Neural cell (in vitro differentiated cells): ENCODE data around the gene ANK2. TPM values are rescaled to one million over a fixed set of nuclear protein-coding genes. Genes with fewer than 3 reads are reported as not detected.

ENCODE experiments used
- H2AFZ ChIP-seq: fragments of 200-600, 300-800 bp; sonication (generic), shearing (Covaris generic); 2 replicates; pipeline ENCODE4 v1.6.0; 2014; ENCODE audit warnings: low read depth, mild to moderate bottlenecking, antibody characterized with exemption, low read length, moderate library complexity
- H3F3A ChIP-seq: fragments of 200-600 bp; shearing (Covaris generic); 2 replicates; pipeline ENCODE4 v1.6.1; 2016; ENCODE audit warnings: mild to moderate bottlenecking, moderate library complexity, mixed read lengths, antibody characterized with exemption, low read length; ENCODE audit not compliant: insufficient read depth, poor library complexity, severe bottlenecking
- H3K27ac ChIP-seq: fragments of 200-600, 300-800 bp; sonication (generic), shearing (Covaris generic); 2 replicates; pipeline ENCODE4 v1.5.1; 2014; ENCODE audit warnings: mild to moderate bottlenecking, low read length, moderate library complexity
- H3K27me3 ChIP-seq: fragments of 300-800, 200-600 bp; sonication (generic), shearing (Covaris generic); 2 replicates; pipeline ENCODE4 v1.6.0; 2014; ENCODE audit warnings: mild to moderate bottlenecking, low read depth, low read length, moderate library complexity; ENCODE audit not compliant: insufficient read depth
- H3K36me3 ChIP-seq: fragments of 300-800, 200-600 bp; sonication (generic), shearing (Covaris generic); 2 replicates; pipeline ENCODE4 v1.5.1; 2014; ENCODE audit warnings: mild to moderate bottlenecking, antibody characterized with exemption, low read length, moderate library complexity; ENCODE audit not compliant: insufficient read depth
- H3K4me2 ChIP-seq: fragments of 300-800, 200-600 bp; sonication (generic), shearing (Covaris generic); 2 replicates; pipeline ENCODE4 v1.6.0; 2014; ENCODE audit warnings: mild to moderate bottlenecking, low read length
- H3K4me3 ChIP-seq: fragments of 300-800, 200-600 bp; sonication (generic), shearing (Covaris generic); 2 replicates; pipeline ENCODE4 v1.5.1; 2014; ENCODE audit warnings: mild to moderate bottlenecking, low read length, moderate library complexity
- H3K79me2 ChIP-seq: fragments of 200-600 bp; shearing (Covaris generic); replicated peaks from 2 replicates; pipeline ENCODE4 v1.6.0; 2014; ENCODE audit warnings: mild to moderate bottlenecking, low read length, moderate library complexity; ENCODE audit not compliant: insufficient read depth
- H3K9ac ChIP-seq: fragments of 300-800, 200-600 bp; sonication (generic), shearing (Covaris generic); 2 replicates; pipeline ENCODE4 v1.6.1; 2016; ENCODE audit warnings: mild to moderate bottlenecking, low read length, mixed read lengths
- H3K9me2 ChIP-seq: fragments of 200-600 bp; shearing (Covaris generic); 2 replicates; pipeline ENCODE4 v1.6.1; 2016; ENCODE audit warnings: mild to moderate bottlenecking, low read length, mixed read lengths; ENCODE audit not compliant: insufficient read depth
- H3K9me3 ChIP-seq: fragments of 200-600, 300-800 bp; sonication (generic), shearing (Covaris generic); 2 replicates; pipeline ENCODE4 v1.6.1; 2016; ENCODE audit warnings: mild to moderate bottlenecking, mixed run types, low read length, moderate library complexity, mixed read lengths
- H4K20me1 ChIP-seq: fragments of 200-600 bp; shearing (Covaris generic); 2 replicates; pipeline ENCODE4 v1.6.1; 2016; ENCODE audit warnings: mild to moderate bottlenecking, mixed run types; ENCODE audit not compliant: insufficient read depth
- EP300 ChIP-seq: fragments of 450-650 bp; conservative IDR thresholded peaks from 2 replicates; pipeline ENCODE4 v1.6.1; 2014; ENCODE audit warnings: antibody characterized with exemption, mild to moderate bottlenecking, moderate library complexity; ENCODE audit not compliant: poor library complexity, severe bottlenecking
- EZH2 ChIP-seq: fragments of 200-600, 300-800 bp; shearing (Covaris generic), sonication (generic); IDR thresholded peaks from 2 replicates; pipeline ENCODE4 v1.6.1; 2014; ENCODE audit warnings: antibody characterized with exemption, low read length, borderline replicate concordance, mild to moderate bottlenecking; ENCODE audit not compliant: insufficient read depth, poor library complexity, severe bottlenecking
- MXI1 ChIP-seq: fragments of 450-650 bp; conservative IDR thresholded peaks from 2 replicates; pipeline ENCODE4 v1.6.1; 2014; ENCODE audit warnings: antibody characterized with exemption, mild to moderate bottlenecking; ENCODE audit not compliant: poor library complexity, severe bottlenecking
- POLR2AphosphoS5 ChIP-seq: IDR thresholded peaks from 2 replicates; pipeline ENCODE4 v1.6.1; 2012
- RAD21 ChIP-seq: fragments of 450-650 bp; conservative IDR thresholded peaks from 2 replicates; pipeline ENCODE4 v1.6.1; 2014; ENCODE audit warnings: antibody characterized with exemption, mild to moderate bottlenecking, moderate library complexity
- SMC3 ChIP-seq: fragments of 450-650 bp; conservative IDR thresholded peaks from 2 replicates; pipeline ENCODE4 v1.6.1; 2014; ENCODE audit warnings: antibody characterized with exemption, mild to moderate bottlenecking, moderate library complexity; ENCODE audit not compliant: poor library complexity
- TAF1 ChIP-seq: IDR thresholded peaks from 2 replicates; pipeline ENCODE4 v1.6.1; 2012; ENCODE audit warnings: low read depth
- polyA plus RNA-seq: library from polyadenylated mRNA; depleted of rRNA; stranded (reverse); fragments of >200 nt; gene quantifications from 2 replicates; pipeline ENCODE4 v1.2.3, GENCODE V29; 2014
- TF ChIP-seq, protein P1 (sequence below): IDR thresholded peaks from 2 replicates; pipeline ENCODE4 v1.6.1; 2012; ENCODE audit warnings: borderline replicate concordance
- TF ChIP-seq, protein P2 (sequence below): fragments of 450-650 bp; IDR thresholded peaks from 2 replicates; pipeline ENCODE4 v1.5.1; 2014; ENCODE audit warnings: antibody characterized with exemption, mild to moderate bottlenecking, moderate library complexity; ENCODE audit not compliant: poor library complexity, severe bottlenecking

ANK2 gene
- polyA plus RNA-seq, 1 donor from 2014 or later: 52.0 TPM

DNA sequence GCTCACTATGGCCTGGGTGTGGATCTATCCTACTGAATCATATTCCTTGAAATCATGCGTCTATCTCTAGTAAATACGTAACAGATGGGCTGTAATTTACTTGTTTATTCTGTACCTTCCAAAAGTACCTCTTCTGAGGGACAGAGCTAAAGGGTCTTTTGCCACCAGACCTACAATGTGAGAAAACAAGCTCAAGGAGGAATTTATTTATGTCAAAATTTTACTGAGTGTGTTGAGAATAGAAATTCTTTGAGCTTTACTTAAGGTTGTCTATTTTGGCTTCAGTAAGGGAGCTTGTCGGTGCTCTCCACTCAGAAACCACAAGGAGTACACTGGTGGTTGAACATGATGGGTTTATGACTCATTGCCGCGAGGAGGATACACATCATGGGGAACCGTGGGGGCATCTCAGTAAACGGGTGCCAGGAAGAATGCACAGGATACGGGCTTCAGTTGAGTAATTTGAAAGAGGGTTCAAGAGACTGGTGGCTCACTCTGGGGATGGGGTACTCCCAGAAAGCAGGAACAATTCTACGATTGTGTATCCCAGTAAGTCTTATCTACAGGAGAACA, 3.0 kb downstream of the ANK2 start:
- H4K20me1 ChIP-seq: no peaks in the 10 kb centered on the region
- H2AFZ ChIP-seq: no peak overlapping the region
- no peaks in the 10 kb centered on the region for H3K9me3 ChIP-seq
- H3K4me2 ChIP-seq: no peak overlapping the region
- H3K36me3 ChIP-seq: no peaks in the 10 kb centered on the region
- H3K27me3 ChIP-seq: peaks cover 4% of the 10 kb centered on the region
- peaks cover 8% of the 10 kb centered on the region for H3F3A ChIP-seq
- H3K27ac ChIP-seq: no peak overlapping the region
- no peak overlapping the region for H3K9ac ChIP-seq
- TF ChIP-seq SMC3 (no peak), MXI1 (no peak), RAD21 (no peak), POLR2AphosphoS5 (no peak), TAF1 (no peak), EZH2 (no peak), EP300 (no peak)
- TF ChIP-seq, protein P1, sequence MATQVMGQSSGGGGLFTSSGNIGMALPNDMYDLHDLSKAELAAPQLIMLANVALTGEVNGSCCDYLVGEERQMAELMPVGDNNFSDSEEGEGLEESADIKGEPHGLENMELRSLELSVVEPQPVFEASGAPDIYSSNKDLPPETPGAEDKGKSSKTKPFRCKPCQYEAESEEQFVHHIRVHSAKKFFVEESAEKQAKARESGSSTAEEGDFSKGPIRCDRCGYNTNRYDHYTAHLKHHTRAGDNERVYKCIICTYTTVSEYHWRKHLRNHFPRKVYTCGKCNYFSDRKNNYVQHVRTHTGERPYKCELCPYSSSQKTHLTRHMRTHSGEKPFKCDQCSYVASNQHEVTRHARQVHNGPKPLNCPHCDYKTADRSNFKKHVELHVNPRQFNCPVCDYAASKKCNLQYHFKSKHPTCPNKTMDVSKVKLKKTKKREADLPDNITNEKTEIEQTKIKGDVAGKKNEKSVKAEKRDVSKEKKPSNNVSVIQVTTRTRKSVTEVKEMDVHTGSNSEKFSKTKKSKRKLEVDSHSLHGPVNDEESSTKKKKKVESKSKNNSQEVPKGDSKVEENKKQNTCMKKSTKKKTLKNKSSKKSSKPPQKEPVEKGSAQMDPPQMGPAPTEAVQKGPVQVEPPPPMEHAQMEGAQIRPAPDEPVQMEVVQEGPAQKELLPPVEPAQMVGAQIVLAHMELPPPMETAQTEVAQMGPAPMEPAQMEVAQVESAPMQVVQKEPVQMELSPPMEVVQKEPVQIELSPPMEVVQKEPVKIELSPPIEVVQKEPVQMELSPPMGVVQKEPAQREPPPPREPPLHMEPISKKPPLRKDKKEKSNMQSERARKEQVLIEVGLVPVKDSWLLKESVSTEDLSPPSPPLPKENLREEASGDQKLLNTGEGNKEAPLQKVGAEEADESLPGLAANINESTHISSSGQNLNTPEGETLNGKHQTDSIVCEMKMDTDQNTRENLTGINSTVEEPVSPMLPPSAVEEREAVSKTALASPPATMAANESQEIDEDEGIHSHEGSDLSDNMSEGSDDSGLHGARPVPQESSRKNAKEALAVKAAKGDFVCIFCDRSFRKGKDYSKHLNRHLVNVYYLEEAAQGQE: no peak
- TF ChIP-seq, protein P2, sequence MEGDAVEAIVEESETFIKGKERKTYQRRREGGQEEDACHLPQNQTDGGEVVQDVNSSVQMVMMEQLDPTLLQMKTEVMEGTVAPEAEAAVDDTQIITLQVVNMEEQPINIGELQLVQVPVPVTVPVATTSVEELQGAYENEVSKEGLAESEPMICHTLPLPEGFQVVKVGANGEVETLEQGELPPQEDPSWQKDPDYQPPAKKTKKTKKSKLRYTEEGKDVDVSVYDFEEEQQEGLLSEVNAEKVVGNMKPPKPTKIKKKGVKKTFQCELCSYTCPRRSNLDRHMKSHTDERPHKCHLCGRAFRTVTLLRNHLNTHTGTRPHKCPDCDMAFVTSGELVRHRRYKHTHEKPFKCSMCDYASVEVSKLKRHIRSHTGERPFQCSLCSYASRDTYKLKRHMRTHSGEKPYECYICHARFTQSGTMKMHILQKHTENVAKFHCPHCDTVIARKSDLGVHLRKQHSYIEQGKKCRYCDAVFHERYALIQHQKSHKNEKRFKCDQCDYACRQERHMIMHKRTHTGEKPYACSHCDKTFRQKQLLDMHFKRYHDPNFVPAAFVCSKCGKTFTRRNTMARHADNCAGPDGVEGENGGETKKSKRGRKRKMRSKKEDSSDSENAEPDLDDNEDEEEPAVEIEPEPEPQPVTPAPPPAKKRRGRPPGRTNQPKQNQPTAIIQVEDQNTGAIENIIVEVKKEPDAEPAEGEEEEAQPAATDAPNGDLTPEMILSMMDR: no peak
- peak overlapping the region; percentile 67 for H3K4me3 ChIP-seq
- peaks cover 61% of the 10 kb centered on the region for H3K79me2 ChIP-seq
- no peaks in the 10 kb centered on the region for H3K9me2 ChIP-seq

DNA sequence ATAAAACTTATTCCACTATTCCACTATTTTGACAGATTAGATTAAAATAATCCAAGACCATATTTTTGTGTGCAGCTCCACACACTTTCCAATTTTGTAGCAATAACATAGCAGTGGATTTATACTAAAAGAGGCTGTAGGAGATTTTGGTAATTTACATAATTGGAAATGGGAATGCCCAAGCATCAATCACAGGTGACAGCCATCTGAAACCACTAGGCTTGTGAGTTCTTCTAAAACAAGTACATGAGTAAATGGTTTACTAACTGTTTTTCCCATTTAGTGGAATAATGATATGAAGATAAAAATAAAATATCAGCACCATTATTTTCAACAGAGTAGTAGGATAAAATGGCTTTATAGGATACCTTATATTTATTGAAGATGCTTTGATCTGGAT, 4.4 kb downstream of the ANK2 start:
- H3K9me2 ChIP-seq: no peaks in the 10 kb centered on the region
- H4K20me1 ChIP-seq: no peaks in the 10 kb centered on the region
- H3F3A ChIP-seq: peaks cover 8% of the 10 kb centered on the region
- no peak overlapping the region for H3K27ac ChIP-seq
- TF ChIP-seq, protein P1: no peak
- TF ChIP-seq EZH2 (no peak), EP300 (no peak), SMC3 (no peak), MXI1 (no peak), POLR2AphosphoS5 (no peak), RAD21 (no peak)
- TF ChIP-seq, protein P2: no peak
- H3K4me3 ChIP-seq: no peak overlapping the region
- peaks cover 11% of the 10 kb centered on the region for H3K27me3 ChIP-seq
- H3K9me3 ChIP-seq: no peaks in the 10 kb centered on the region
- H3K4me2 ChIP-seq: no peak overlapping the region
- no peak overlapping the region for H3K9ac ChIP-seq
- no peak overlapping the region for H2AFZ ChIP-seq
- peaks cover 61% of the 10 kb centered on the region for H3K79me2 ChIP-seq
- H3K36me3 ChIP-seq: no peaks in the 10 kb centered on the region
